OCI-LY1 (cell line): ENCODE data around the gene BAIAP2.

Experiments
- CTCF ChIP-seq: fragments of 200-600 bp; sonication (generic), shearing (Covaris generic); IDR thresholded peaks from 2 replicates; pipeline ENCODE4 v1.5.1; 2017; ENCODE audit warnings: mild to moderate bottlenecking, antibody characterized with exemption, low read length, moderate library complexity, mixed read lengths
- EZH2 ChIP-seq: fragments of 200-600 bp; sonication (generic), shearing (Covaris generic); IDR thresholded peaks from 2 replicates; pipeline ENCODE4 v1.8.0; 2017; ENCODE audit warnings: borderline replicate concordance, mixed run types, mild to moderate bottlenecking, antibody characterized with exemption, low read length, moderate library complexity, mixed read lengths

- TF ChIP-seq CTCF (no peak), EZH2 (no peak)
These were observed 112.8 kb downstream of the BAIAP2 start for GRCh38 chr17:81147701-81148100.
